A673 (cell line): ENCODE data around the gene SLC1A1. TPM values are rescaled to one million over a fixed set of nuclear protein-coding genes. Genes with fewer than 3 reads are reported as not detected.

ENCODE experiments used
- BruUV-seq: library from RNA; stranded (reverse); fragments of 400-500 nt; replicated peaks from 2 replicates; lab custom pipeline; 2021; lab: Mats Ljungman, UMichigan
- CTCF ChIA-PET: fragments of 300-600 bp; sonication (Branson Sonifier 250); formaldehyde crosslinking; loops from one replicate; lab custom pipeline; 2022; ENCODE audit warnings: antibody characterized with exemption; lab: Charles Lee
- POLR2A ChIA-PET: fragments of 300-600 bp; sonication (Branson Sonifier 250); formaldehyde crosslinking; loops from one replicate; lab custom pipeline; 2022; ENCODE audit warnings: antibody characterized with exemption; ENCODE audit not compliant: low non-redundant PET; lab: Charles Lee
- DNase-seq: peaks from one replicate; pipeline ENCODE4 v3.0.0-alpha.2; 2015; ENCODE audit warnings: low spot score
- H3K27ac ChIP-seq: fragments of 200-600 bp; sonication (generic); 2 replicates; pipeline ENCODE4 v1.5.1; 2016; ENCODE audit warnings: mixed run types, low read depth, mild to moderate bottlenecking, mixed read lengths, antibody characterized with exemption, low read length; ENCODE audit not compliant: poor library complexity, severe bottlenecking
- H3K27me3 ChIP-seq: fragments of 200-600 bp; sonication (generic); replicated peaks from 2 replicates; pipeline ENCODE4 v1.6.1; 2017; ENCODE audit warnings: mixed run types, low read depth, mild to moderate bottlenecking, mixed read lengths, antibody characterized with exemption, low read length; ENCODE audit not compliant: insufficient read depth, poor library complexity
- H3K36me3 ChIP-seq: fragments of 200-600 bp; sonication (generic); 2 replicates; pipeline ENCODE4 v1.6.1; 2016; ENCODE audit warnings: mixed run types, mild to moderate bottlenecking, mixed read lengths, antibody characterized with exemption, low read length; ENCODE audit not compliant: insufficient read depth, poor library complexity, severe bottlenecking
- H3K4me1 ChIP-seq: fragments of 200-600 bp; sonication (generic); 2 replicates; pipeline ENCODE4 v1.6.1; 2017; ENCODE audit warnings: mixed run types, mild to moderate bottlenecking, mixed read lengths, antibody characterized with exemption, low read length; ENCODE audit not compliant: insufficient read depth, poor library complexity, severe bottlenecking
- H3K4me3 ChIP-seq: fragments of 200-600 bp; sonication (generic); 2 replicates; pipeline ENCODE4 v1.5.1; 2016; ENCODE audit warnings: low read depth, mixed run types, mild to moderate bottlenecking, mixed read lengths, low read length; ENCODE audit not compliant: poor library complexity, severe bottlenecking
- H3K9me3 ChIP-seq: fragments of 200-600 bp; sonication (generic); 2 replicates; pipeline ENCODE4 v1.6.1; 2016; ENCODE audit warnings: mixed run types, low read depth, mild to moderate bottlenecking, mixed read lengths, antibody characterized with exemption, low read length; ENCODE audit not compliant: poor library complexity, severe bottlenecking
- CTCF ChIP-seq: fragments of 300-800, 200-600 bp; sonication (generic); conservative IDR thresholded peaks from 2 replicates; pipeline ENCODE4 v1.5.1; 2017; ENCODE audit warnings: low read depth, mild to moderate bottlenecking, antibody characterized with exemption, low read length, moderate library complexity, mixed read lengths
- EZH2 ChIP-seq: fragments of 200-600 bp; sonication (generic); IDR thresholded peaks from 2 replicates; pipeline ENCODE4 v1.6.1; 2017; ENCODE audit warnings: borderline replicate concordance, low read depth, mild to moderate bottlenecking, mixed read lengths, antibody characterized with exemption, low read length; ENCODE audit not compliant: poor library complexity, severe bottlenecking
- intact Hi-C: fragments of 100-400 bp; cut with micrococcal nuclease; formaldehyde crosslinking; loops from one replicate; pipeline ENCODE4 v1.10.0; 2022; ENCODE audit not compliant: unreplicated experiment
- total RNA-seq: library from RNA; stranded (reverse); gene quantifications from 2 replicates; pipeline ENCODE4 v1.2.3, GENCODE V29; 2021

Gene SLC1A1
- total RNA-seq, 1 experiment from 2014 or later, result 8.7 TPM

- TF ChIP-seq EZH2 (no peak), CTCF (no peak)
- no TSS peak for BruUV-seq
- Histone ChIP-seq H3K27ac (no peak overlapping the region), H3K4me1 (no peaks in the 10 kb centered on the region), H3K9me3 (no peaks in the 10 kb centered on the region), H3K27me3 (no peaks in the 10 kb centered on the region), H3K4me3 (no peak overlapping the region), H3K36me3 (no peaks in the 10 kb centered on the region)
- ChIA-PET POLR2A (no interaction called here), CTCF (no interaction called here)
- DNase-seq, result no peak
- intact Hi-C loops, result no loop called here
These were observed 14.0 kb downstream of the SLC1A1 start for GRCh38 chr9:4504250-4504649.

DNA sequence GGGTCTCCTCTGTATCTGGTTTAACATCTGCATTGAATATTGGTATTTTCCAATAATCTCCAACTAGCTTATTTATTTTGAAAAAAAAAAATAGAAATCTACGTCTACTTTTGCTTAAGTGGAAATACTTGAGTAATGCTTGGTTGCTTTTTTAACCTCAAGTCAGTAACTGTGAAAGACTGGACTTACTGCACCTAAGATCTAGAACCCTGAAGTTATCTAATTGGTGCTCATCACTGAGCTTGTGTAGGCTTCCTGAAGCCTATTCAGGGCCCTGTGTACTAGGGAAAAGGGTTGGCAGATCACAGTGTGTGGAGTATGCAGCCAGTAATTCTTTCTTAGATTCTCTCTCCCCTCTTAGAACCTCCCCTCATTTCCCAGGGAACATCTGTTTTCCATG, 16.2 kb downstream of the SLC1A1 start:
- CTCF ChIA-PET, result interaction anchor here (1.1 kb wide), 1 partner anchor 8 kb away, joined by 8 read pairs; no protein-coding TSS in a partner anchor
- no peaks in the 10 kb centered on the region for H3K27me3 ChIP-seq
- no peak overlapping the region for H3K4me3 ChIP-seq
- BruUV-seq, result no TSS peak
- POLR2A ChIA-PET, result no interaction called here
- no peaks in the 10 kb centered on the region for H3K36me3 ChIP-seq
- no peak overlapping the region for H3K27ac ChIP-seq
- peaks cover 5% of the 10 kb centered on the region for H3K4me1 ChIP-seq
- no peak for DNase-seq
- intact Hi-C loops, result no loop called here
- H3K9me3 ChIP-seq, result no peaks in the 10 kb centered on the region
- TF ChIP-seq CTCF, result no peak
- TF ChIP-seq EZH2, result no peak

DNA sequence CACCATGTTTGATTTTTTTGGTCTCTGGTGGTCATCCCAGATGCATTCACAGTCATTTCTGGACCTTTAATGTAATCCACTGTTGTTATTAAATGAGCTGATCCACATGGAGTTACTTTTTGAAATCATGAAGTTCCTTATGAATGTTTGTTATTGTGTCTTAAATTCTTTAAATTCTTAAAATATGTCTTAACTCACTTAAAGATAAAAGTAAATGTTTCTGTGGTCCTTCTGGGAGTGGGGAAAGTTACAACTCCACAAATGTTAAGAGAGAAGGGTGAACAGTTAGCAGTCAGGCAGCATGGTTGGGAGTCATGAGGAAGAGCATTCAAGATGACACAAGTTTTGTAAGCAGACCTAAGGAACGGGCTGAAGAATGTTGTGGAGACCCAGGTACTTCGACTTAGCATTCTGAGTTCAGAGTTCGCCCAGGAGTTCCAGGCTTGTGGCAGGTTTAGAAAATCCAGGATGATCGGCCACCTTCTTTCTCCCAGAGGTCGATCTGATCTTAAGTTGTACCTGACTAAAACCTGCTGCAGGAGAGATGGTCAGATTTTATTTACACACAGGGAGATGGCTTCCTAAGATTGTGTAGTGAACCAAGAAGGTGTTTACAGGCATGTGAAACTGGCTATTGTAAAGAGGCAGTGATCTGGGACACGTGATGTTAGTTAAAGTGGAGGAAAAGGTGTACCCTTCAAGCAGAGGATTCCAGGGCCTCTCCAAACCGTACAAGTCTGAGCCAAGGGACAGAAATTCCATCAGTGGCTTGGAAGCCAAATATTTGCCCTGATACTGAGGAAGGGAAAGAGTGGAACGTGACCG, 17.2 kb downstream of the SLC1A1 start:
- TF ChIP-seq EZH2, result no peak
- TF ChIP-seq CTCF, result no peak
- Histone ChIP-seq H3K9me3 (no peaks in the 10 kb centered on the region), H3K36me3 (no peaks in the 10 kb centered on the region), H3K27me3 (no peaks in the 10 kb centered on the region), H3K4me3 (no peak overlapping the region), H3K4me1 (peaks cover 5% of the 10 kb centered on the region), H3K27ac (no peak overlapping the region)
- BruUV-seq, result no TSS peak
- DNase-seq, result no peak
- CTCF ChIA-PET, result no interaction called here
- intact Hi-C loops, result no loop called here
- POLR2A ChIA-PET, result no interaction called here
